ENCODE results near the gene TMEM19.
"Not testable (repeated sequence)": the region's sequence is repeated elsewhere in the genome, so short reads cannot be mapped to it uniquely, and the experiment has no call there.

The TMEM19 gene

DNA sequence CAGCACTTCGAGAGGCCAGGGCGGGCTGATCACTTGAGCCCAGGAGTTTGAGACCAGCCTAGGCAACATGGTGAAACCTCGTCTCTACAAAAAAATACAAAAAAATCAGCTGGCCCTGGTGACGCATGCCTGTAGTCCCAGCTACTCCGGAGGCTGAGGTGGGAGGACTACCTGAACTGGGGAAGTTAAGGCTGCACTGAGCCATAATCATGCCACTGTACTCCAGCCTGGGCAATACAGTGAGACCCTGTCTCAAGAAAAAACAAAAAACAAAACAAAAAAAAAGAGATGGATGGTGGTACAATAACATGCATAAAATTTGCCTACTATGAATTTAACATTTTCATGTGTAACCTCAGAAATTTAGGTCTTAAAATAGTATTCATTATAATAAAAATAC is 19.6 kb upstream of the TMEM19 start:
- DNase-seq, result no peak

DNA sequence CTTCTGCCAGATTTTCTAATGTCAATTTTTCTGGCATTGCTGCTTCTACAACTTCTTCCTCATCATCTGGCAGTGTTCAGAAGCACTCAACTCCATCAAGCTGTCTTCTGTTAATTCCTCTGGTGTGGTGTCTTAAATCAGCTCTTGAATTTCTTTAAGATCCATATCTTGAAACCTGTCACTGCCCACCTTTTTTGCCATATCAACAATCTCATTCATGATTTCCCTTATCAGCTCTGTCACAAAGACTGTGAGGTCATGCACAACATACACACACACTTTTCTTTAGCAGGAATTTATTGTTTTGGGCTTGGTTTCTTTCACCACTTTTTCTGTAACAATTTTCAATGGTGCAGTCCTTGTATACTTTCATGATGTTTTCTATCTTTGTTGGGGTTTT is 14.6 kb upstream of the TMEM19 start:
- no peak for DNase-seq

DNA sequence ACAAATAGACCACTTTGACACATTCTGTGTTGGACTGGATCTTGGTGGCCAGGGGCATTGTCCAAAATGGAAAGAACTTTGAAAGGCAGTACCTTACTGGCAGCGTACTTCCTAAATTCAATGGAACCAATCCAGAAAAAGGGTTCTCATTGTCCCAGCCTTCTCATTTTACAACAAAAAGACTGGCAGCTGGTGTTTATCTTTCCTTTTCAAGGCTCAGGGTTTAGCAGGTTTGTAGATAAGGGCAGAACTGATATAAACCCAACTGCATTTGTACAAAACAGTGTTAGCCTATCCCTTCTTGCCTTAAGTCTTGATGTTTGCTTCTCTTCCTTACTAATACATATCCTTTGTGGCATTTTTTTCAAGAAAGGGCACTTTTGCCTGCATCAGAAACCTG is 14.1 kb upstream of the TMEM19 start:
- no peak for DNase-seq

DNA sequence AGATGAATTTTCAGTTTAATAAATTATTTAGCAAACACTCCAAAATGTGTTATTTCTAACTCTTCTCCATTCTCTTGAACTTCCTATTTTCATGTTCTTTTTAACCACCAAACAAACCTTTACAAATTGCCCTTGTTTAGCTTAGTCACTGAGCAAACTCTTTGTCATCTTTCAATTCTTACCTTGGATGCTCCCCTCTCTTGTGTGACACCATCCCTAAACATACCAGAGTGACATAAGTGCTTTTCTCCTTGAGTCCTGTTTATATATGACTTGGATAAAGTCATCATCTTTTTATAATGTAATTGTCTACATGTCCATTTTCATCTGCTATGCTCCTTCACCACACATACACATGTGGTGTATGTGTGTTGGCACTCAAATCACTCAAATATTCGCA is 3.4 kb upstream of the TMEM19 start:
- DNase-seq, result no peak

DNA sequence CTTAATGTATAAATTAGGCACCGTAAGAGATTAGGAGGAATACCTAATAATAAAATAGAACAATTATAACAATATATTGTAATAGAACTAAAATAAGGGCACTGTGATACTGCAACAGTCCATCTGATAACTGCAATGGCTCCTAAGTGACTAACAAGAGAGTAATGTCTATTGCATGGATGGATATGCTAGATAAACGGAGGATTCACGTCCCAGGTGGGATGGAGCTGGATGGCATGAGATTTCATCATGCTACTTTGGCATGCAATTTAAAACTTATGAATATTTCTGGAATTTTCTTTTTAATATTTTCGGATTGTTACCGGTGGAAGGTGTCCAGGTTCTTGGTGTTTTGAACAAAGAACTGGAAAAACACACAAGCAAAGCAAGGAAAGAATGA is 2.2 kb upstream of the TMEM19 start:
- DNase-seq, result no peak

DNA sequence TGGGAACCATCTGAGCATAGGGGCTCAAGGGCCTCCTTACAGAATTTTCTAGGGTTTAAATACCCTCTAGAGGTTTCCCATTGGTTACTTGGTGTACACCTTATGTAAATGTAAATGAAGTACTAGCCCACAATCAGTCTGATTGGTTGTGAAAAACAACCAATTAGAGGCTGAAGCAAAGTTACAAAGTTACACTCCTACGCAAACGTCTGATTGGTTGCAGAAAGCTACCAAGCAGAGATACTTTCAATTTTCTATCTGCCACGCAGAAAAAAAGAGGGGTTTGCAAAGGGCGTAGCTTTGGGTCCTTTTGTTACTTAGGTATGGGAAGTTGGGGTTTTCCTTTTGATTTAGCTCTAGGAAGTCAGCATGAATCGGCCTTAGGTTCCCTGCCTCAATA is 1.8 kb upstream of the TMEM19 start:
- no peak for DNase-seq

DNA sequence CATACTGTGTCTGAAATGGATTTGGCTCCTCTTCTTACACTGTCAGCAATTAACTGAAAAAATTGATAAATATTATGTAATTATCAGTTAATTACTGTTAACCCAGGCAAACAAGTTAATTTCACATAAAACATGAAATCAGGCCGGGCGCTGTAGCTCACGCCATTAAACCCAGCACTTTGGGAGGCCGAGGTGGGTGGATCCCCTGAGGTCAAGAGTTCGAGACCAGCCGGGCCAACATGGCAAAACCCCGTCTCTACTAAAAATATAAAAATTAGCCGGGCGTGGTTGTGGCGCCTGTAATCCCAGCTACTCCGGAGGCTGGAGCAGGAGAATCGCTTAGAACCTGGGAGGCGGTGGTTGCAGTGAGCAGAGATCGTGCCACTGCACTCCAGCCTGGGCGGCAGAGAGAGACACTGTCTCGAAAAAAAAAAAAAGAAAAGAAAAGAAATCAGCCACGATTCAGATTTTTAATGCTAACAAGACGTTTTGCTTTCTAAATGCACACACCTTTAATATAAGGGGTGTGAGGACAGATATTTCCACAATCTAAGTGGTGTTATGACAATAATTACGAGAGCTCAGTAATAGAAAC is 473 bp upstream of the TMEM19 start:
- DNase-seq, result no peak

DNA sequence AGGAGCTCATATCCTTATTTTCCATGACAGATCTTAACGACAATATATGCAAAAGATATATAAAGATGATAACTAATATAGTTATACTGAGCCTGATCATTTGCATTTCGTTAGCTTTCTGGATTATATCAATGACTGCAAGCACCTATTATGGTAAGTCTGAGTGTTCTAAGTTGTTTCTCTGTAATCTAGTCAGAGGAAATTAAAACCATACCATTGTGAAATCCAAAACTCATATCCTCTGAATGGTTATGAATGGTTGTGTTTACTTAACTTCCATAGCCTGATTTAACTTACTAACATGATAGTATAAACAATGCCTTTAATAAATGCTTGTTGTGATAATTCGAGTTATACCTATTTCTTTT is 760 bp downstream of the TMEM19 start:
- no peak for DNase-seq

DNA sequence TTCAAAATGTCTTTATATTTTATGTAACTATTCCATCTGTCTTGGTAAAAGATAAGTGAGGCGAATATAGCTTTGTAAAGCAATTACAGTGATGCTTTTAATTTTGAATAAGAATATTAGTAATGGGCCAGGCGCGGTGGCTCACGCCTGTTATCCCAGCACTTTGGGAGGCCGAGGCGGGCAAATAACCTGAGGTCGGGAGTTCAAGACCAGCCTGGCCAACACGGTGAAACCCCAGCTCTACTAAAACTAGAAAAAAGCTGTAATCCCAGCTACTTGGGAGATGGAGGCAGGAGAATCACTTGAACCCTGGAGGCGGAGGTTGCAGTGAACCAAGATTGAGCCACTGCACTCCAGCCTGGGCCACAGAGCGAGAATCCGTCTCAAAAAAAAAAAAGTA is 1.3 kb downstream of the TMEM19 start:
- DNase-seq, result not testable (repeated sequence)

DNA sequence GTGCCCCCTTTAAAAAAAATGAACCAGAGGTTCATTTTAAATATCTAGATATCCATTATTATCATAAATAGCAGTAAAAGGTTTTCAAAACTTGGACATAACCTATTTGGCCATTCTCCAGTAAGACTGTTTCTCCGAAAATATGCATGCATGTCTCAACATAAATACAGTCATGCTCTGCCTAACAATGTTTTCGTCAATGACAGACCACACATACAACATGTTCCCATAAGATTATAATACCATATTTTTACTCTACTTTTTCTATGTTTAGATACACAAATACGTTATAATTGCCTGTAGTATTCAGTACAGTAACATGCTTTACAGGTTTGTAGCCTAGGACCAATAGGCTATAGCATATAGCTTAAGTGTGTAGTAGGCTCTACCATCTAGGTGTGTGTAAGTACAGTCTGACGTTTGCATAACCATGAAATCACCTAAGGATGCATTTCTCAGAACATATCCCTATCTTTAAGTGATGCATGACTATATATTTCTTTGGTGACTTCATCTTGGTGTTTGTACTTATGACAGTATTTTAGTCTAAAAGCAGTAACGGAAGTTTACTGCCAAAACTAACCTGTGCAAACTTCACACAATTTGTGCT is 3.2 kb downstream of the TMEM19 start:
- DNase-seq, result no peak

DNA sequence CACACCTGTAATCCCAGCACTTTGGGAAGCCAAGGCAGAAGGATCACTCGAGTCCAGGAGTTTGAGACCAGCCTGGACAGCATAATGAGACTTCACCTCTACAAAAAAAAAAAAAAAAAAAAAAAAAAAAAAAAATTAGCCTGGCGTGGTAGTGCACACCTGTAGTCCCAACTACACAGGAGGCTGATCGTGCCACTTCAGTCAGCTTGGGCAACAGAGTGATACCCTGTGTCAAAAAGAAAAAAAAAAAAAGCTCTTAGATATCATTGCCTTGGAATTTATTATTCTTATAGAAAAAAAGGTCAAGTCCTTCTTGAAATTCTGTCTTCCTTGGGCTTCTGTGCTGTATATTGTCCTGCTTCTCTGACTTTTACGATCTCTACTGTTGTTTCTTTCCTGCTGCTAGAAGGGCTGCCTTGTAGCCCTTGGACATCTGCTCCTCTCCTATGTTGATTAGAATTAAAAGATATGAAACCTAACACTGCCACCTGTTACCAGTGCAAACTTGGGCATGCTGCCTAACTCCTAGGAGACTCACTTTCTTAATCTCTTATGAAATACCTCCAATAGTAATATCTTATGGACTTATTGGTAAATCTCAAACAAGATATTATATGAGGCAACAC is 5.7 kb downstream of the TMEM19 start:
- DNase-seq, result no peak

DNA sequence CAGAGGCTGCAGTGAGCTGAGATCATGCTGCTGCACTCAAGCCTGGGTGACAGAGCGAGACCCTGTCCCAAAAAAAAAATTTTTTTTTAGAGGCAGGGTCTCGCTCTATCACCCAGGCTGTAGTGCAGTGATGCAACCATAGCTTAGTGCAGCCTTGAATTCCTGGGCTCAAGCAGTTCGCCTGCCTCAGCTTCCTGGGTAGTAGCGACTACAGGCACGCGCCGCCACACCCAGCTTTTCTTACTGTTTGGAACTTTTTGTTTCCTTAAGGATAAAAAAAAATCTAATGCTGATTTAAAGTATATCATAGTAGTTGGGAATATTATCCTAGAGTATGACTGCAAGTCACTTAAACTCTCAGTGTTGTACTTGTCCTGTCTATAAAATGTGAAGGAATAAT is 7.2 kb downstream of the TMEM19 start:
- DNase-seq, result no peak

DNA sequence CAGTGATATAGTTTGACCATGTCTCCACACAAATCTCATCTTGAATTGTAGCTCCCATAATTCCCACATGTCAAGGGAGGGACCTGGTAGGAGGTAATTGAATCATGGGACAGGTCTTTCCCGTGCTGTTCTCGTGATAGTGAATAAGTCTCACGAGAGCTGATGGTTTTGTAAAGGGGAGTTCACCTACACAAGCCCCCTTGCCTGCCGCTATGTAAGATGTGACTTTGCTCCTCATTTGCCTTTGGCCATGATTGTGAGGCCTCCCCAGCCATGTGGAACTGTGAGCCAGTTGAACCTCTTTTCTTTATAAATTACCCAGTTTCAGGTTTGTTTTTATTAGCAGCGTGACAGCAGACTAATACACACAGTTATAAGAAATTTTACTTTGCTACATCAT is 7.8 kb downstream of the TMEM19 start:
- not testable (repeated sequence) for DNase-seq

DNA sequence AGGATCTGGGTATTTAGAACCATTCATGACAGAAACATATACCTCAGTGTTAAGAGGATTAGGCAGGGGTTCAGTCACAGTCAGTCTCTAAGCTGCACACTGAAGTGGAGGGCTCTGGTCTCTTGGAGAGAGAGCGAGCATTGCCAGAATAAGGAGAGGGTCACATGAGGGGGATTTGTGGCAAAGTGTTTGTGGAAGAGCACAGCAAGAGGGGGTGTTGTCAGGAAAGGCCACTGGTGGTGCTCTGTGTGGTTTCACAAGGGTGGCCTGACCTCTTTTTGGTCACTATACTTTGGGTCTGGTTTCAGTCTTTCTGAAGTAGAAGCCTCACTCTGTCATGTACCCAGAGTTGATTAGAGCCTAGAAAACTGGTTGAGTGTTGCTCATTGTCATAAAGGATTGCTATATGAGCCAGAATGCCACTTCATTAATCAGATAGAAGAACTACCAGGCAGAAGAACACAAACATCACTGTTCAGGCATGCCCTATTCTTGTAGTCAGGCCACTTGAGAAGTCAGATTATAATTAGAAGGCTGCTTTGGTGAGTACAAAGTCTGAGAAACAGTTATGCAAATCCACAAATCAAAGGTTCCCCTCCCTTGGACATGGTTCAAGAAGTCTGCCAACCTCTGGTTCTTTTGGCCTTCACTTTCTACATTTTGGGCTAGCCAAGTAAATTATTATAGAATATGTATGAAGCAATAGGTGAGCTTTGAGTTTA is 8.4 kb downstream of the TMEM19 start:
- DNase-seq, result no peak

DNA sequence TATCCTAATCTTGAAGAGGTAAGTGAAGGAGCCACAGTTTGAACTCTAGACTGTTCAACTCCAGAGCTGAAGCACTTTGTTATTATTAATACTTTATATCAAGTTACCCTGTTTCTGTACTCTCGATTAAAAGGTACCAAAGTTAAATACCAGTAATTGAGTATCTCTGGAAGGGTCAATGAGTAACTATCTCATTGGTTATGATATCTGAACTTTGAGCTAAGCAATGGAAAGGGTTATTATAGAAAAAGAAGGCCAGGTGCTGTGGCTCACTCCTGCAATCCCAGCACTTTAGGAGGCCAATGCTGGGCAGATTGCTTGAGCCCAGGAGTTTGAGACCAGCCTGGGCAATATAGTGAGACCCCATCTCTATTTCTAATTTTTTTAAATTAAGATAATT is 9.9 kb downstream of the TMEM19 start:
- DNase-seq, result no peak

DNA sequence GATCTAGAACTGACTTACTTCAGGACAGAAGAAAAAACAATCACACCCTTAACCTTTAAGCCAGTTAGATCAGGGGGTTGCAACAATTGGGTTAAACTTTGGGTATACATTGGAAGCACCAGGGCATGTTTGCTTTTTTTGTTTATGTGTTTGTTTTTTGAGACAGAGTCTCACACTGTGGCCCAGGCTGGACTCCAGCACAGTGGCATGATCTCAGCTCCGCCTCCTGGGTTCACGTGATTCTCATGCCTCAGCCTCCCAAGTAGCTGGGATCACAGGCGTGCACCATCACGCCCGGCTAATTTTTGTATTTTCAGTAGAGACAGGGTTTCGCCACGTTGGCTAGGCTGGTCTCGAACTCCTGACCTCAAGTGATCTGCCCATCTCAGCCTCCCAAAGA is 16.3 kb downstream of the TMEM19 start:
- DNase-seq, result not testable (repeated sequence)

DNA sequence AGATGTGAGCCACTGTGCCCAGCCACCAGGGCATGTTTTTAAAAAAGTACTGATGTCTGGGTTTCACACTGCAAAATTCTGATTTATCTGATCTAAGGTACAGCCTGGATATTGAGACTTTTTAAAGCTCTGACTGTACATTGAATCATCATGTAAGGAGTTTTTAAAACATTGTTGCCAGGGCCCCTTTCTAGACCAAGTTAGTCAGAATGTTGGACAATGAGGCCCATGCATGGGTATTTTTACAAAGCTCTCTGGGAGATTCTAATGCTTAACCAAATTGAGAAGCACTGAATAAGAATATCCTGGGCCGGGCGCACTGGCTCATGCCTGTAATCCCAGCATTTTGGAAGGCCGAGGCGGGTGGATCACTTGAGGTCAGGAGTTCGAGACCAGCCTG is 16.7 kb downstream of the TMEM19 start:
- DNase-seq, result no peak

DNA sequence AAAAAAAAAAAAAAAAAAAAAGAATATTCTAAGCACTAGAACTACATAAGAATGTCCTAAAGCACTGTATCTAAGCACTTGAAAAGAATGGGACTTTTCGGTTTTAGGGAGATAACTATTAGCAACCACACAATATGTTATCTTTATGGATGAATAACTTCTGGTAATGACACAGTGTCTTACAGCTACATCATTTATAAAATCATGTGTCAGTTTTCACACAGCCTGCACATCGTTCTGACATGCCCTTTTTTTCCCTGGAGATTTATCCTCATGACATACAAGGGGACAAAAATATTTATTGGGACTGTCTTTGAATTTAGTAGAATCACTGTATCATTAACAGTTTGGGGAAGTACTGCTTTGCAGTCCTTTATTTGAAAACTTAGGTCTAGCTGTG is 17.3 kb downstream of the TMEM19 start:
- DNase-seq, result no peak

DNA sequence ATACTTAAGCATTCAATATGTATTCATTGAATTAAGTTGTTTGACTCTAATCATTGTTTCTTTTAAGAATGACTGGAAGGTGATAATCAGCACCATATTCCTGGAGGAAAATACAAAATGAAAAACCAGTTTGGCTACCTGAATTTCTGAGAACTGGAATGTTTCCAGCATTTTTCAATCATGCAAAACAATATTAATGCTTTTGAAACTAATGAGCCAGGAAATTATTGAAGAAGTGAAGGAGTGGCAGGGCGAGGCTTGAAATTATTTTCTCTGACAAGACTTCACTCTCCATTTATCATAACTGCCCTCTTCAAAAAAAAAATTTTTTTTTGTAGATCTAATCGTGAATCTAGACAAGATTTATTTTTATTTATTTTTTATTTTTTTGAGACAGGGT is 19.0 kb downstream of the TMEM19 start:
- no peak for DNase-seq

DNA sequence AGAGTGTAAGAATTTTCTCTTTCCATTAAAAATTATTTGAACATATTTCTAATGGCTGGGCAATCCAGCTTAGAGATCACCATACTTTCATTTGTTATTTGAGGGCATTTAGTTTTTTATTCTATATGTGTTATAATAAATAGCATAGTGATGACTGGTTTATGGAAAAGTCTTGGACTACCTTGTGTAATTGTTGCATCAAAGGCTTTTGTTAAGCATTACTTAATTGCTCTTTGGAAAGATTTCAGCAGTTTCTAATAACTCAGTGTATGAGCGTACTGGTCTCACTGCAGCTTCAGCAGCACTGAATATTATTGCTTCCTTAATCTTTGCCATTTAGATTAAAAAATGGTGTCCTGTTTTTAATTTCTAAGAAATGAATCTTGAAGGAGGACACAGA is 22.8 kb downstream of the TMEM19 start:
- DNase-seq, result no peak

DNA sequence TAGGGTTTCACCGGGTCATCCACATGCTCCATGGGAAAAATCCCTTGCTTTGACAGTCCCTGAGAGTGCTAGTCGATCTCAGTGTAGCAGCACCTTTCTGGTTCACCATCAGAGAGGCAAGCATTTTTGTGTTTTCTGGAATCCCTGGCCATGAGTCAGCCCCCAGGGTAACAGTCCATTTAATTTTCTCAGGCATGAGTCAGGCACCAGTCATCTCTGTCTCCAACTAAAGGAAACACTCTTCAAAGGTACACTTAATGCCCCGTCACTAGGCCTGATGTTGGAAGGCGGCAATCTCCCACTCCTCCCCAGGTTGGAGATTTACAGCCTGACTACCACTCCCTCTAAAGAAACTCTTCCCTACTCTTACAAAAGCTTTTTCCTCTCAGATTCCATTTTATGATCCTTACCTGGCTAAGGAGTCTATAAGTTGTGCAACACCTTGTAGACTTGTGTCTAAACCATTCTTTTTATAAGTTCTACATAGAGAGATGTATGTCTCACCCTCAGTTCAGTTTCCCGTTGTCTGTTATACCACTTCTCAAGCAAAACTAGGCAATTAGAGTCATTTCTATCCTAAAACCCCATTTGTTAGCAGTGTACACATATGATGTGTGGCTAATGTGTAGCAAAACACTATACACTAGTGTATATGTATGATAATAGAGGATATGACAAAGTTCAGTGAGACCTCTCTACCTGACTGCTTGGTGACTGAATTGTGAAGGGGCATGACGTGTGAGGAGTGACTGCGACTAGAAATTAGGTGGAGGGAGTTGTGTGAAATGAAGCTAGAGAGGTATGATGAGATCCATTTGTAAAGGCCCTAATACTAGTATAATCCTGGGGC is 24.6 kb downstream of the TMEM19 start:
- DNase-seq, result no peak

DNA sequence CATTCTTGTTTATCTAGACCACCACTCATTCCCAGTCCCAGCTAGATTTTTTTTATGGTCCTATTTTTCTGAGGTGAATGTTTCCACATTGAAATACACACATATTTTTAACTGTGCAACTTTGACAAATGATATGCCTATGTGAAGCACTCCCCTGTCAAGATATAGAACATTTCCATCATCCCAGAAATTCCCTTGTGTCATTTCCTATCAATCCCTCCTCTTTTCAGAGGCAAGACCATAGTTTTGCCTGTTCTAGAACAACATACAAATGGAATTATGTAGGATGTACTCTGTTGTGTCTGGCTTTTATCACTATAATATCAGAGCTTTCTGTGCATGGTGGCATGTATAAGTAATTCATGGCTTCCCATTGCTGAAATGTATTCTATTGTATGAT is 32.7 kb downstream of the TMEM19 start:
- no peak for DNase-seq

DNA sequence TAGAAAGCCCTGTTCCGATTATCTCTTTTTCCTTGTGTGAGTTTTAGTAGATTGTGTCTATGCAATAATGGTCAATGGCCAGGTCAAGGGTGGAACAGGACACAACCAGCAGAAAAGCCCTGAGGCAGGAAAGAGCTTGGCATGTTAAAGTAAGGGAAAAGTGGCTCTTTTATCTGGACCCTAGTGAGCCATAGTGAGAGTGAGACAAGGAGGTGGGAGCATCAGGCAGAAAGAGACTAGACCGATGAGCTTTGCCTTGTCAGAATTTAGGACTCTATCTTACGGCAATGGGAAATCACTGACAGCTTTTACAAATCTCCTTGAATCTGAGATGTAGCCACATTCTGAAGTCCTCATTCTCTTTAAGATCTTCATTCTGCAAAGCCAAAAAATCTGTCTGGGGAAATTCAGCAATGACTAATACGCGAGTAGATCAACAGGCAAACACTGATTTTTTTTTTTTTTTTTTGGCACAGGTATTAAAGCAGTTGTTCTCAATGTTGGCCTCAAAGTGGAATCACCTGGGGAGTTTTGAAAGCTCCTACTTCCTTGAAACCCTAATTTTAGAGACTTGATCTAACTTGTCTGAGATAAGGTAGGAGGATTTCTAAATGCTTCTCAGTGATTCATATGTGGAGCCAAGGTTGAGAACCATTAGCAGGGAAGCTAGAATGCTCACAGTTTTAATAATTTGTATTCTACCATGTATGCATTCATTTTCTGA is 33.9 kb downstream of the TMEM19 start:
- DNase-seq, result no peak

Data from right hindlimb (tissue), 1 donor.